DOHH2 (cell line): Measurements from ENCODE around the gene SETX.

ENCODE experiments used
- H3F3A ChIP-seq: fragments of 200-600 bp; sonication (generic), shearing (Covaris generic); 2 replicates; pipeline ENCODE4 v1.6.0; 2016; ENCODE audit warnings: antibody characterized with exemption, mild to moderate bottlenecking; ENCODE audit not compliant: control insufficient read depth, insufficient read depth
- H3K27ac ChIP-seq: fragments of 200-600 bp; sonication (generic); 2 replicates; pipeline ENCODE4 v1.5.1; 2014; ENCODE audit warnings: low read depth, mild to moderate bottlenecking, low read length, moderate library complexity
- H3K27me3 ChIP-seq: fragments of 200-600 bp; sonication (generic); 2 replicates; pipeline ENCODE4 v1.6.1; 2014; ENCODE audit warnings: mild to moderate bottlenecking, low read length, mixed read lengths; ENCODE audit not compliant: control insufficient read depth
- H3K36me3 ChIP-seq: fragments of 200-600 bp; sonication (generic); 2 replicates; pipeline ENCODE4 v1.6.1; 2014; ENCODE audit warnings: mild to moderate bottlenecking, low read length, moderate library complexity, mixed read lengths; ENCODE audit not compliant: control insufficient read depth
- H3K4me1 ChIP-seq: fragments of 200-600 bp; sonication (generic); 2 replicates; pipeline ENCODE4 v1.6.1; 2014; ENCODE audit warnings: mild to moderate bottlenecking, low read length, mixed read lengths; ENCODE audit not compliant: control insufficient read depth
- H3K4me2 ChIP-seq: fragments of 200-600 bp; sonication (generic); 2 replicates; pipeline ENCODE4 v1.6.0; 2014; ENCODE audit warnings: mild to moderate bottlenecking, low read length, moderate library complexity
- H3K4me3 ChIP-seq: fragments of 200-600 bp; sonication (generic); 2 replicates; pipeline ENCODE4 v1.5.1; 2014; ENCODE audit warnings: mild to moderate bottlenecking, low read length, mixed read lengths
- H3K79me2 ChIP-seq: fragments of 200-600 bp; sonication (generic); 2 replicates; pipeline ENCODE4 v1.6.1; 2014; ENCODE audit warnings: mild to moderate bottlenecking, low read length, mixed read lengths; ENCODE audit not compliant: control insufficient read depth
- H3K9me2 ChIP-seq: fragments of 200-600 bp; sonication (generic); replicated peaks from 2 replicates; pipeline ENCODE4 v1.6.1; 2014; ENCODE audit warnings: mild to moderate bottlenecking, low read length, mixed read lengths; ENCODE audit not compliant: control insufficient read depth
- H3K9me3 ChIP-seq: fragments of 200-600 bp; sonication (generic); 2 replicates; pipeline ENCODE4 v1.6.1; 2014; ENCODE audit warnings: antibody characterized with exemption, low read length, mixed read lengths; ENCODE audit not compliant: control insufficient read depth, insufficient read depth
- H4K20me1 ChIP-seq: fragments of 200-600 bp; sonication (generic); 2 replicates; pipeline ENCODE4 v1.6.0; 2014; ENCODE audit warnings: low read depth, mild to moderate bottlenecking, antibody characterized with exemption, low read length, moderate library complexity; ENCODE audit not compliant: control insufficient read depth, insufficient read depth
- EZH2phosphoT487 ChIP-seq: fragments of 200-600 bp; sonication (generic); IDR thresholded peaks from 2 replicates; pipeline ENCODE4 v1.6.1; 2017; ENCODE audit warnings: borderline replicate concordance, mild to moderate bottlenecking, antibody characterized with exemption, low read length, moderate library complexity, mixed read lengths
- TF ChIP-seq, protein P1 (sequence below): fragments of 200-600 bp; sonication (generic); IDR thresholded peaks from one replicate; pipeline ENCODE4 v1.5.1; 2014; ENCODE audit warnings: antibody characterized with exemption, mild to moderate bottlenecking, low read depth, low read length; ENCODE audit not compliant: poor library complexity, severe bottlenecking

SETX gene

DNA sequence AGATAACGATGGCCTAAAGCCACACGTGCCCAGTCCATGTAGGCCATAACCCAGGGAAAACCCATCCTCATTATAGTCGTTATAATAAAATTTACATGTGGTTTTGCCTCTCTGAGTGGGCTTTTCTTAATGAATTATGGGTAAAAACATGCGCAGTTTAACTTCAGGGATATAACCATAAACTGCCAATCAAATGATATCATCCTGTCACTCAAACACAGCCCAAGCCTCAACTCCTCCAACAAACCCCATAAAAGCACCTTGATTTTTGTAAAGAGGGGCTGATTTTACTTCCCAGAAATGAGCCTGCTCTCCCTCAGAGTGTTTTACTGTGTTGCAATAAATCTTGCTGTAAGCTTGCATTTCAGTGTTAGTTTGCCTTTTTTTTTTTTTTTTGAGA lies 15.8 kb upstream of the SETX start:
- H3K36me3 ChIP-seq: peaks cover 7% of the 10 kb centered on the region
- peaks cover 10% of the 10 kb centered on the region; the same call in 1 of the 2 replicates for H3F3A ChIP-seq
- H3K79me2 ChIP-seq: no peaks in the 10 kb centered on the region
- TF ChIP-seq EZH2phosphoT487: no peak
- TF ChIP-seq, protein P1, sequence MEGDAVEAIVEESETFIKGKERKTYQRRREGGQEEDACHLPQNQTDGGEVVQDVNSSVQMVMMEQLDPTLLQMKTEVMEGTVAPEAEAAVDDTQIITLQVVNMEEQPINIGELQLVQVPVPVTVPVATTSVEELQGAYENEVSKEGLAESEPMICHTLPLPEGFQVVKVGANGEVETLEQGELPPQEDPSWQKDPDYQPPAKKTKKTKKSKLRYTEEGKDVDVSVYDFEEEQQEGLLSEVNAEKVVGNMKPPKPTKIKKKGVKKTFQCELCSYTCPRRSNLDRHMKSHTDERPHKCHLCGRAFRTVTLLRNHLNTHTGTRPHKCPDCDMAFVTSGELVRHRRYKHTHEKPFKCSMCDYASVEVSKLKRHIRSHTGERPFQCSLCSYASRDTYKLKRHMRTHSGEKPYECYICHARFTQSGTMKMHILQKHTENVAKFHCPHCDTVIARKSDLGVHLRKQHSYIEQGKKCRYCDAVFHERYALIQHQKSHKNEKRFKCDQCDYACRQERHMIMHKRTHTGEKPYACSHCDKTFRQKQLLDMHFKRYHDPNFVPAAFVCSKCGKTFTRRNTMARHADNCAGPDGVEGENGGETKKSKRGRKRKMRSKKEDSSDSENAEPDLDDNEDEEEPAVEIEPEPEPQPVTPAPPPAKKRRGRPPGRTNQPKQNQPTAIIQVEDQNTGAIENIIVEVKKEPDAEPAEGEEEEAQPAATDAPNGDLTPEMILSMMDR: no peak
- no peaks in the 10 kb centered on the region for H3K9me2 ChIP-seq
- H3K27ac ChIP-seq: no peak overlapping the region
- peaks cover 43% of the 10 kb centered on the region for H3K4me1 ChIP-seq
- H3K4me2 ChIP-seq: no peak overlapping the region
- H3K9me3 ChIP-seq: no peaks in the 10 kb centered on the region
- no peaks in the 10 kb centered on the region for H4K20me1 ChIP-seq
- H3K27me3 ChIP-seq: no peaks in the 10 kb centered on the region
- H3K4me3 ChIP-seq: no peak overlapping the region

DNA sequence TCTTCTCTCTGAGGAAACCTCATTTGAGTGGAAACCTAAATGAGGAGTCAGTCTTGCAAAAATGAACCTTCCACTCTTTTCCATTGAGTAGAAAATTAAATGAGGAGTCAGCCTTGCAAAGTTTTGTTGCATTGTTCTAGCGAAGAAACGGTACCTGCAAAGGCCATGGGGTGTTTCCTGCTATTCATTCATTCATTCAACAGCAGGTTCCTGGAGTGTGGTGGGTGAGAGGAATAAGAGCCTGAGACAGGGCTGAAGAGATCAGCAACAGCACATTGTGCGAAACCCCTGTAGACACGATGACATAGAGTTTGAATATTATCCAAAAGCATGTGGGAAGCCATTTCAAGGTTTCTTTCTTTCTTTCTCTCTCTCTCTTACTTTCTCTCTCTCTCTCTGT lies 14.6 kb upstream of the SETX start:
- no peaks in the 10 kb centered on the region for H3K79me2 ChIP-seq
- no peak overlapping the region for H3K4me3 ChIP-seq
- no peak overlapping the region for H3K4me2 ChIP-seq
- H3K9me3 ChIP-seq: no peaks in the 10 kb centered on the region
- H3K27me3 ChIP-seq: no peaks in the 10 kb centered on the region
- no peaks in the 10 kb centered on the region for H4K20me1 ChIP-seq
- H3K4me1 ChIP-seq: peaks cover 42% of the 10 kb centered on the region
- no peaks in the 10 kb centered on the region for H3K9me2 ChIP-seq
- peaks cover 7% of the 10 kb centered on the region; the same call in 1 of the 2 replicates for H3F3A ChIP-seq
- peaks cover under 1% of the 10 kb centered on the region for H3K36me3 ChIP-seq
- no peak overlapping the region for H3K27ac ChIP-seq
- no peak for TF ChIP-seq EZH2phosphoT487
- TF ChIP-seq, protein P1: no peak

DNA sequence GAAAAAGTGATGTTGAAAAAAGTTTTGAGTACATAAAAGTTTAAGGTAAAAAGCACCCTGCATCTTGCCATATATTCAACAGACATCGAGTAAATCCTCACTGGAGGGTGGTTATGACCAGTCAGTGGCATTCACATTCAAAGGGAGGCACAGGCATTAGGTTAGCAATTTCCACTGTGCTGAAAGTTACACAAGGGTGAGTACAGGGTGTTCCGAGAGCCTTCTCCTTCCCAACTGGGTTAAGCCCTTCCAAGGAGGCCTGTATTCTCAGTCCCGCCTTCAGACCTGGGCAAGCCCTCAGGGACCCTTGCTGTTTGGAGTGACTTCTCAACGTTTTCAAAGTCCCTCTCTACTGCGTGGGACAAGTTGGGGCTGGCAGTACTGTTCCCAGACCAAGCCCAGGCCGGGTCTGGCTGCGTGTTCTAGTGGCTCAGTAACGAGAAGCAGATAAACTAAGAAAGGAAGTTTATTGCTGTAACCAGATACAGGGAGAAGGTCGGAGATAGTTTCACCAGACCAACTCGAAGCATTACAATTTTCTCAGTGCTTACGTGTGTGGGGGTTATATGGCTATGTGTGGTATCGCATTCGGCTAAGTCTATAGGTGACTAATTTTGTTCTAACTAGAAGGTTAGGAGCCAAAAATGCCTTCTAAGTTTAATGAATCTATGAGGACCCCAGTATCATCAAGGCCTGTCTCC lies 13.0 kb upstream of the SETX start:
- no peaks in the 10 kb centered on the region for H3K36me3 ChIP-seq
- peaks cover 13% of the 10 kb centered on the region; the same call in 1 of the 2 replicates for H3F3A ChIP-seq
- no peaks in the 10 kb centered on the region for H3K27me3 ChIP-seq
- H3K4me2 ChIP-seq: no peak overlapping the region
- no peaks in the 10 kb centered on the region for H3K9me3 ChIP-seq
- H3K9me2 ChIP-seq: no peaks in the 10 kb centered on the region
- H3K4me3 ChIP-seq: no peak overlapping the region
- H3K27ac ChIP-seq: no peak overlapping the region
- no peaks in the 10 kb centered on the region for H3K79me2 ChIP-seq
- peaks cover 40% of the 10 kb centered on the region for H3K4me1 ChIP-seq
- no peak for TF ChIP-seq EZH2phosphoT487
- TF ChIP-seq, protein P1: no peak
- H4K20me1 ChIP-seq: no peaks in the 10 kb centered on the region
